GM08714 (cell line): ENCODE results near the gene TKTL1.

ENCODE experiments used
- H3K4me3 ChIP-seq: fragments of 200-500 bp; sonication (Bioruptor generic); 2 replicates; pipeline ENCODE4 v1.5.1; 2014; ENCODE audit warnings: mild to moderate bottlenecking, low read length, inconsistent platforms
- ZNF274 ChIP-seq: IDR thresholded peaks from 2 replicates; pipeline ENCODE4 v1.6.1; 2012; ENCODE audit warnings: mild to moderate bottlenecking, low read depth, low read length

The TKTL1 gene

GRCh38 chrX:154369449-154370299 is 74.1 kb downstream of the TKTL1 start:
- no peak for TF ChIP-seq ZNF274
- peak overlapping the region; percentile 58 for H3K4me3 ChIP-seq

- H3K4me3 ChIP-seq: peak overlapping the region; percentile 52
- TF ChIP-seq ZNF274: no peak
Measured at GRCh38 chrX:154370300-154371016, 74.9 kb downstream of the TKTL1 start.

- TF ChIP-seq ZNF274: no peak
Measured at GRCh38 chrX:154371017-154371788, 75.6 kb downstream of the TKTL1 start.

GRCh38 chrX:154371789-154372300 is 76.2 kb downstream of the TKTL1 start:
- no peak for TF ChIP-seq ZNF274
- H3K4me3 ChIP-seq: peak overlapping the region; percentile 34; the same call in 1 of the 2 replicates

More at GRCh38 chrX:154371017-154371788, 75.6 kb downstream of the TKTL1 start:
- H3K4me3 ChIP-seq: peak overlapping the region; percentile 52

- peak overlapping the region; percentile 34; the same call in 1 of the 2 replicates for H3K4me3 ChIP-seq
- no peak for TF ChIP-seq ZNF274
Measured at GRCh38 chrX:154372612-154373022, 77.0 kb downstream of the TKTL1 start.

- no peak for TF ChIP-seq ZNF274
- H3K4me3 ChIP-seq: peak overlapping the region; percentile 20; the same call in 1 of the 2 replicates
Measured at GRCh38 chrX:154373340-154374306, 78.0 kb downstream of the TKTL1 start.

- TF ChIP-seq ZNF274: no peak
- H3K4me3 ChIP-seq: peak within 1 kb of the TSS; percentile 20; the same call in 1 of the 2 replicates
Measured at GRCh38 chrX:154374313-154375155, 78.9 kb downstream of the TKTL1 start, which contains the start of gene FLNA. Gene FLNA, minus strand, starts transcription at chrX:154374634. Its CDS starts 3,389 bp downstream, at chrX:154371245.

- no peak overlapping the region for H3K4me3 ChIP-seq
- TF ChIP-seq ZNF274: no peak
Measured at GRCh38 chrX:154375156-154375504, 79.5 kb downstream of the TKTL1 start.

GRCh38 chrX:154376774-154377173 is 81.2 kb downstream of the TKTL1 start:
- H3K4me3 ChIP-seq: no peak overlapping the region
- no peak for TF ChIP-seq ZNF274

- no peak for TF ChIP-seq ZNF274
- H3K4me3 ChIP-seq: peak overlapping the region; percentile 34; the same call in 1 of the 2 replicates
Measured at GRCh38 chrX:154378059-154378798, 82.6 kb downstream of the TKTL1 start.

- peak within 1 kb of the TSS; percentile 70 for H3K4me3 ChIP-seq
- no peak for TF ChIP-seq ZNF274
Measured at GRCh38 chrX:154378799-154379568, 83.4 kb downstream of the TKTL1 start, which contains the start of gene EMD. Gene EMD, plus strand, starts transcription at chrX:154379295. Its CDS starts 190 bp downstream, at chrX:154379485.
